K562 (cell line): ENCODE data around the gene SERPINA3. TPM values are rescaled to one million over a fixed set of nuclear protein-coding genes. Genes with fewer than 3 reads are reported as not detected.

Experiments used
- ATAC-seq: fragments of 200-7000 bp; cut with Tn5 transposase; 3 replicates; pipeline ENCODE4 v1.9.1; 2020; ENCODE audit warnings: moderate library complexity
- BruUV-seq: library from RNA; stranded (reverse); fragments of 400-500 nt; replicated peaks from 2 replicates; lab custom pipeline; 2021; lab: Mats Ljungman, UMichigan
- CTCF ChIA-PET: fragments of 300-600 bp; formaldehyde crosslinking; extraction: SDS; loops from one replicate; lab custom pipeline; 2021; ENCODE audit warnings: low intra/inter-chr PET ratio; lab: Yijun Ruan, JAX
- POLR2A ChIA-PET: fragments of 300-600, 350-650 bp; sonication (Branson Sonifier 250); formaldehyde crosslinking; extraction: SDS; loops from one replicate; lab custom pipeline; 2021; ENCODE audit warnings: antibody characterized with exemption, inconsistent platforms; lab: Yijun Ruan, JAX
- DNase-seq, 4 experiments: peaks; one replicate each; pipeline versions ENCODE4 v3.0.0 to v3.0.0-alpha.2; 2011 to 2018; ENCODE audit warnings: low spot score in 3 of 4, mixed read lengths in 3 of 4; ENCODE audit errors: extremely low read depth in 1 of 4
- FAIRE-seq: peaks from 2 replicates; lab custom pipeline; 2011; peaks lifted over from hg19 to GRCh38; lab: Jason Lieb, UNC
- H2AFZ ChIP-seq: 2 replicates; pipeline ENCODE4 v1.6.0; 2011; ENCODE audit warnings: low read depth, low read length, control low read depth, inconsistent platforms
- H3K27ac ChIP-seq: fragments of 200-600 bp; 3 replicates; pipeline ENCODE4 v1.8.0; 2011; ENCODE audit warnings: low read depth, mild to moderate bottlenecking, control low read depth, inconsistent platforms, low read length, moderate library complexity, mixed read lengths; ENCODE audit errors: extremely low read depth
- H3K27me3 ChIP-seq, 2 experiments: fragments of 300-600 bp in 1 of 2; 2 replicates in 1 of 2; 3 replicates in 1 of 2; pipeline versions ENCODE4 v1.6.0 to v1.8.0; 2011; ENCODE audit warnings: inconsistent platforms in 2 of 2, low read length in 2 of 2, mild to moderate bottlenecking in 1 of 2, mixed read lengths in 1 of 2, moderate library complexity in 1 of 2; ENCODE audit not compliant: control insufficient read depth in 2 of 2, insufficient read depth in 2 of 2
- H3K36me3 ChIP-seq: fragments of 300-600 bp; 3 replicates; pipeline ENCODE4 v1.8.0; 2011; ENCODE audit warnings: mild to moderate bottlenecking, low read length, inconsistent platforms; ENCODE audit not compliant: control insufficient read depth, insufficient read depth
- H3K4me1 ChIP-seq, 2 experiments: fragments of 200-600 bp in 1 of 2; replicated peaks in 1 of 2; 2 replicates in 1 of 2; 3 replicates in 1 of 2; pipeline versions ENCODE4 v1.5.1 to v1.8.0; 2011; ENCODE audit warnings: inconsistent platforms in 2 of 2, low read length in 2 of 2, mild to moderate bottlenecking in 1 of 2, mixed read lengths in 1 of 2, moderate library complexity in 1 of 2; ENCODE audit not compliant: control insufficient read depth in 2 of 2, insufficient read depth in 2 of 2
- H3K4me2 ChIP-seq: 2 replicates; pipeline ENCODE4 v1.6.1; 2011; ENCODE audit warnings: low read length, control low read depth, inconsistent platforms, mixed read lengths; ENCODE audit not compliant: insufficient read depth
- H3K4me3 ChIP-seq: fragments of 200-600 bp; sonication (generic), shearing (Covaris generic); 2 replicates; pipeline ENCODE4 v1.5.1; 2016; ENCODE audit warnings: control low read depth, inconsistent platforms
- H3K79me2 ChIP-seq: fragments of 200-600 bp; 3 replicates; pipeline ENCODE4 v1.8.0; 2011; ENCODE audit warnings: low read length, inconsistent platforms; ENCODE audit not compliant: control insufficient read depth, insufficient read depth
- H3K9ac ChIP-seq, 2 experiments: 2 replicates each; pipeline versions ENCODE4 v1.6.0 to v1.6.1; 2011; ENCODE audit warnings: low read depth in 2 of 2, low read length in 2 of 2, control low read depth in 1 of 2, inconsistent platforms in 1 of 2, mild to moderate bottlenecking in 1 of 2, mixed read lengths in 1 of 2; ENCODE audit not compliant: insufficient read depth in 1 of 2
- H3K9me1 ChIP-seq: one replicate; pipeline ENCODE4 v1.6.0; 2011; ENCODE audit warnings: inconsistent platforms, mild to moderate bottlenecking, low read length, moderate library complexity; ENCODE audit not compliant: control insufficient read depth, insufficient read depth
- H3K9me3 ChIP-seq: replicated peaks from 2 replicates; pipeline ENCODE4 v1.5.1; 2011; ENCODE audit warnings: low read depth, low read length, inconsistent platforms; ENCODE audit not compliant: control insufficient read depth, insufficient read depth
- H4K20me1 ChIP-seq: replicated peaks from 2 replicates; pipeline ENCODE4 v1.6.1; 2011; ENCODE audit warnings: low read length, inconsistent platforms, mixed read lengths; ENCODE audit not compliant: control insufficient read depth, insufficient read depth
- CBFA2T3 ChIP-seq: fragments of 450-650 bp; IDR thresholded peaks from 2 replicates; pipeline ENCODE4 v1.6.1; 2017
- HNRNPH1 ChIP-seq: fragments of 200-400 bp; formaldehyde crosslinking; optimal IDR thresholded peaks from 2 replicates; pipeline ENCODE3; 2017; ENCODE audit warnings: low read depth, mild to moderate bottlenecking, low read length, moderate library complexity
- MYNN ChIP-seq, 2 experiments: sonication (generic); formaldehyde crosslinking in 1 of 2; IDR thresholded peaks; 2 replicates each; pipeline versions ENCODE4 v1.5.0 to v1.6.1; 2016 to 2020; ENCODE audit warnings: antibody characterized with exemption in 1 of 2, missing genetic modification reagents in 1 of 2
- NCOA2 ChIP-seq, 2 experiments: fragments of 450-650 bp; IDR thresholded peaks; 2 replicates each; pipeline ENCODE4 v1.6.1; 2018; ENCODE audit warnings: mild to moderate bottlenecking in 2 of 2, moderate library complexity in 1 of 2; ENCODE audit not compliant: partially characterized antibody in 2 of 2
- RFX1 ChIP-seq: fragments of 450-650 bp; IDR thresholded peaks from 2 replicates; pipeline ENCODE4 v1.6.1; 2016; ENCODE audit warnings: mild to moderate bottlenecking, moderate library complexity
- ZBTB40 ChIP-seq, 2 experiments: fragments of 450-650 bp in 1 of 2; sonication (generic) in 1 of 2; formaldehyde crosslinking in 1 of 2; IDR thresholded peaks; 2 replicates each; pipeline versions ENCODE4 v1.7.1 to v1.9.0; 2016 to 2022; ENCODE audit warnings: inconsistent platforms in 1 of 2, mild to moderate bottlenecking in 1 of 2, missing genetic modification reagents in 1 of 2
- ZNF143 ChIP-seq: sonication (generic); formaldehyde crosslinking; IDR thresholded peaks from 2 replicates; pipeline ENCODE4 v1.9.0; 2022; ENCODE audit warnings: mild to moderate bottlenecking, missing genetic modification reagents
- ZNF280A ChIP-seq: fragments of 450-650 bp; IDR thresholded peaks from 2 replicates; pipeline ENCODE4 v1.6.1; 2018; ENCODE audit warnings: mild to moderate bottlenecking, low read depth; ENCODE audit not compliant: partially characterized antibody
- ZNF644 ChIP-seq: fragments of 200-800 bp; sonication (Bioruptor generic); IDR thresholded peaks from 2 replicates; pipeline ENCODE4 v1.6.1; 2016; ENCODE audit warnings: low read depth, missing genetic modification characterization, missing compliant biosample characterization
- WGBS: fragments of 100-300 bp; shearing (Covaris generic); methylation state at CpG from one replicate; pipeline ENCODE4 v1.1.6; 2016; ENCODE audit warnings: low coverage, mixed read lengths; ENCODE audit not compliant: insufficient coverage; ENCODE audit errors: missing lambda C conversion rate; 5-methylcytosine and 5-hydroxymethylcytosine counted together
- in situ Hi-C: fragments of 300-500 bp; cut with MboI; formaldehyde crosslinking; loops from 4 replicates; pipeline ENCODE4 v1.15.0; 2018; ENCODE audit warnings: inconsistent platforms, mixed read lengths
- intact Hi-C: fragments of 100-400 bp; cut with micrococcal nuclease; formaldehyde crosslinking; loops from 2 replicates; pipeline ENCODE4 v1.14.2; 2022
- polyA plus RNA-seq, 8 experiments: library from polyadenylated mRNA; depleted of rRNA in 4 of 8; stranded (reverse) in 5 of 8; unstranded in 3 of 8; fragments of >200 nt; fragmentation: Nextera tagmentation in 2 of 8; fragmentation: Illumina TruSeq in 1 of 8; extraction: Ambion mirVana in 2 of 8; extraction: Trizol in 1 of 8; gene quantifications; 2 replicates each; pipeline versions ENCODE4 v1.2.1 to v1.2.3, GENCODE V29; 2011 to 2014; ENCODE audit warnings: inconsistent platforms in 1 of 8, missing spikeins in 1 of 8
- total RNA-seq, 7 experiments: library from RNA; depleted of rRNA in 6 of 7; stranded (reverse); fragments of >200 nt in 6 of 7; fragmentation: Illumina TruSeq in 2 of 7; extraction: Trizol in 2 of 7; gene quantifications; 2 replicates each; pipeline versions ENCODE4 v1.2.1 to v1.2.3, GENCODE V29; 2011 to 2021; ENCODE audit warnings: low replicate concordance in 1 of 7

SERPINA3 gene
- total and polyA plus RNA-seq, 9 of the 15 experiments (the other 6 are each of a cell fraction or from before 2014, with no cell fraction given): 2.3 TPM; not detected in 8

- no peak for TF ChIP-seq ZNF644 (tag)
- TF ChIP-seq ZNF280A: no peak
- TF ChIP-seq CBFA2T3: no peak
Measured at GRCh38 chr14:94660306-94660946, 48.2 kb downstream of the SERPINA3 start (continued).

- FAIRE-seq (no peak), ATAC-seq (no peak), DNase-seq (no peak)
- Histone ChIP-seq H3K4me2 (no peak overlapping the region), H3K9ac (no peak overlapping the region), H3K9me1 (no peaks in the 10 kb centered on the region), H3K4me1 (no peaks in the 10 kb centered on the region), H4K20me1 (no peaks in the 10 kb centered on the region), H3K4me3 (no peak overlapping the region), H3K27me3 (no peaks in the 10 kb centered on the region), H3K36me3 (no peaks in the 10 kb centered on the region), H2AFZ (no peak overlapping the region), H3K79me2 (no peaks in the 10 kb centered on the region), H3K27ac (no peak overlapping the region), H3K9me3 (no peaks in the 10 kb centered on the region)
- no TSS peak for BruUV-seq
- WGBS: 0% methylated on average over 2 of the region's 2 CpGs
- in situ Hi-C loops: no loop called here
- CTCF ChIA-PET: no interaction called here
- POLR2A ChIA-PET: no interaction called here
- intact Hi-C loops: no loop called here
- TF ChIP-seq RFX1 (no peak), NCOA2 (IDR thresholded peaks at IDR 0.05; ENCODE audit: partially characterized antibody in 2 of 2) (no peak), MYNN (IDR thresholded peaks at IDR 0.05) (no peak), MYNN (CRISPR knock-in tag; IDR thresholded peaks at IDR 0.05) (no peak), ZNF143 (CRISPR knock-in tag) (no peak), HNRNPH1 (no peak), ZBTB40 (IDR thresholded peaks at IDR 0.05) (no peak), ZBTB40 (CRISPR knock-in tag; IDR thresholded peaks at IDR 0.05) (no peak)
Measured at GRCh38 chr14:94663538-94663937, 51.3 kb downstream of the SERPINA3 start.
